ENCODE results near the gene PRSS36.

DNA sequence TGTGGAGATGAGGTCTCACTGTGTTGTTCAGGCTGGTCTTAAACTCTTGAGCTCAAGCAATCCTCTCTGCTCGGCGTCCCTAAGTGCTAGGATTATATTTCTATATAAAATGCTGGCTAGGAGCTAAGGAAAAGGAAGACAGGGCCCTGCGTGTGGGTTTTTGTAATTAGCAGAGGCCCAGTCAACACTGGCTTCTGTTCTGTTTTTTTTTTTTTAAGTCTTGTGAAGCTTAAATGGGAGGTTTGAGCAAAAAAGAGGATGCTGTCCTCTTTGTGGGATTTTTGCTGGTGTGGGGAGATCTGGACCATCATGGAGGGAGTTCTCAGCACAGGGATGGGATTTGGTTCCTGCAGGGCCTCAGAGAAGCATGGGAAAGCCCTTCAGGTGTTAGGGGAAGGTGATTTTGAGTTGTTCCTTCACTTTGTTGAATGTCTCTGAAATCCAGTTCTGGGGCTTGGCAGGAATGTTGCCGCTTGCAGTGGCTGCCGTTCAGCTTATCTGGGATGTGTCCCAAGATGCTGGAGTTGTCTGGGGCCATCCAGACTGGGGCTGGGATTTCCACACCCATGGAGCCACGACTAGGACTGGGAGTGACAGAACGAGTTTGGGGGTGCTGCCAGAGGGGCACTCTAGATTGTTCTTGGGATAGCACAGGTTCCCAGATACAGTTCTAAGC is 48.5 kb upstream of the PRSS36 start:
- TF ChIP-seq, protein P1, sequence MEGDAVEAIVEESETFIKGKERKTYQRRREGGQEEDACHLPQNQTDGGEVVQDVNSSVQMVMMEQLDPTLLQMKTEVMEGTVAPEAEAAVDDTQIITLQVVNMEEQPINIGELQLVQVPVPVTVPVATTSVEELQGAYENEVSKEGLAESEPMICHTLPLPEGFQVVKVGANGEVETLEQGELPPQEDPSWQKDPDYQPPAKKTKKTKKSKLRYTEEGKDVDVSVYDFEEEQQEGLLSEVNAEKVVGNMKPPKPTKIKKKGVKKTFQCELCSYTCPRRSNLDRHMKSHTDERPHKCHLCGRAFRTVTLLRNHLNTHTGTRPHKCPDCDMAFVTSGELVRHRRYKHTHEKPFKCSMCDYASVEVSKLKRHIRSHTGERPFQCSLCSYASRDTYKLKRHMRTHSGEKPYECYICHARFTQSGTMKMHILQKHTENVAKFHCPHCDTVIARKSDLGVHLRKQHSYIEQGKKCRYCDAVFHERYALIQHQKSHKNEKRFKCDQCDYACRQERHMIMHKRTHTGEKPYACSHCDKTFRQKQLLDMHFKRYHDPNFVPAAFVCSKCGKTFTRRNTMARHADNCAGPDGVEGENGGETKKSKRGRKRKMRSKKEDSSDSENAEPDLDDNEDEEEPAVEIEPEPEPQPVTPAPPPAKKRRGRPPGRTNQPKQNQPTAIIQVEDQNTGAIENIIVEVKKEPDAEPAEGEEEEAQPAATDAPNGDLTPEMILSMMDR (conservative IDR thresholded peaks at IDR 0.05), result no peak
- no peak for TF ChIP-seq ZFX (IDR thresholded peaks at IDR 0.05)
